ENCODE measurements around the gene UGT1A9. TPM values are rescaled to one million over a fixed set of nuclear protein-coding genes. Genes with fewer than 3 reads are reported as not detected.

The UGT1A9 gene
- total and polyA plus RNA-seq, 2 of the 13 experiments (the other 11 are each of a cell fraction or from before 2014, with no cell fraction given): 0.07 TPM; not detected in 1

GRCh38 chr2:233756429-233757081 is 84.9 kb downstream of the UGT1A9 start (continued):
- TF ChIP-seq, protein P1, sequence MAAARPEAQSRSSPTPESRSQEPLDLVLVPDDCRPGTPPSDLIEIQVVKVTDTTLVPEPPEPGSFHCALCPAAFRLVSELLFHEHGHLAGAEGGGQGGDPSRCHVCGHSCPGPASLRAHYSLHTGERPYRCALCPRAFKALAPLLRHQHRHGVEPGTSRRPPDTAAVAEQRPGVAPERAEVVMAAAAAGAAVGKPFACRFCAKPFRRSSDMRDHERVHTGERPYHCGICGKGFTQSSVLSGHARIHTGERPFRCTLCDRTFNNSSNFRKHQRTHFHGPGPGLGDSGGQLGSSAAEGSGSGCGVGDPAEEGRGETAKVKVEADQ (CRISPR knock-in tag; IDR thresholded peaks at IDR 0.05; ENCODE audit: borderline replicate concordance): 0 out of 2 replicates have a peak, but pooled peaks have one; percentile 26
- TF ChIP-seq DPF2 (CRISPR knock-in tag; IDR thresholded peaks at IDR 0.05; ENCODE audit: borderline replicate concordance, low read depth) (peak; percentile 74; the same call in 1 of the 2 replicates), ZNF577 (CRISPR knock-in tag; IDR thresholded peaks at IDR 0.05; ENCODE audit: borderline replicate concordance, low read depth) (no peak), NR2F2 (IDR thresholded peaks at IDR 0.05; ENCODE audit: borderline replicate concordance, low read depth) (peak; percentile 100), ARID3A (IDR thresholded peaks at IDR 0.05; ENCODE audit: low read depth, low read length) (peak; percentile 97), TOE1 (CRISPR knock-in tag; IDR thresholded peaks at IDR 0.05) (no peak), ZNF7 (CRISPR knock-in tag; IDR thresholded peaks at IDR 0.05) (no peak), ZNF816 (CRISPR knock-in tag; IDR thresholded peaks at IDR 0.05; ENCODE audit: borderline replicate concordance) (peak; percentile 91; the same call in 1 of the 2 replicates), RAD21 (CRISPR knock-in tag; IDR thresholded peaks at IDR 0.05) (no peak), GRHL1 (CRISPR knock-in tag; conservative IDR thresholded peaks at IDR 0.05) (no peak; the same call in 1 of the 2 replicates), TBX3 (IDR thresholded peaks at IDR 0.05; ENCODE audit: borderline replicate concordance) (peak; percentile 99), KAT8 (CRISPR knock-in tag; IDR thresholded peaks at IDR 0.05) (peak; percentile 73), ZNF160 (CRISPR knock-in tag; IDR thresholded peaks at IDR 0.05) (peak; percentile 85; the same call in 1 of the 2 replicates), HHEX (CRISPR knock-in tag; IDR thresholded peaks at IDR 0.05) (peak; percentile 100), PHF20 (CRISPR knock-in tag; IDR thresholded peaks at IDR 0.05) (no peak), ATF7-NPFF (CRISPR knock-in tag; IDR thresholded peaks at IDR 0.05; ENCODE audit: low read depth) (0 out of 2 replicates have a peak, but pooled peaks have one; percentile 44), CREM (IDR thresholded peaks at IDR 0.05) (peak; percentile 95), CREM (CRISPR knock-in tag; IDR thresholded peaks at IDR 0.05) (no peak)
- TF ChIP-seq, protein P2, sequence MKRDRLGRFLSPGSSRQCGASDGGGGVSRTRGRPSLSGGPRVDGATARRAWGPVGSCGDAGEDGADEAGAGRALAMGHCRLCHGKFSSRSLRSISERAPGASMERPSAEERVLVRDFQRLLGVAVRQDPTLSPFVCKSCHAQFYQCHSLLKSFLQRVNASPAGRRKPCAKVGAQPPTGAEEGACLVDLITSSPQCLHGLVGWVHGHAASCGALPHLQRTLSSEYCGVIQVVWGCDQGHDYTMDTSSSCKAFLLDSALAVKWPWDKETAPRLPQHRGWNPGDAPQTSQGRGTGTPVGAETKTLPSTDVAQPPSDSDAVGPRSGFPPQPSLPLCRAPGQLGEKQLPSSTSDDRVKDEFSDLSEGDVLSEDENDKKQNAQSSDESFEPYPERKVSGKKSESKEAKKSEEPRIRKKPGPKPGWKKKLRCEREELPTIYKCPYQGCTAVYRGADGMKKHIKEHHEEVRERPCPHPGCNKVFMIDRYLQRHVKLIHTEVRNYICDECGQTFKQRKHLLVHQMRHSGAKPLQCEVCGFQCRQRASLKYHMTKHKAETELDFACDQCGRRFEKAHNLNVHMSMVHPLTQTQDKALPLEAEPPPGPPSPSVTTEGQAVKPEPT (CRISPR knock-in tag; IDR thresholded peaks at IDR 0.05; ENCODE audit: low read depth): no peak
- TF ChIP-seq, protein P3, sequence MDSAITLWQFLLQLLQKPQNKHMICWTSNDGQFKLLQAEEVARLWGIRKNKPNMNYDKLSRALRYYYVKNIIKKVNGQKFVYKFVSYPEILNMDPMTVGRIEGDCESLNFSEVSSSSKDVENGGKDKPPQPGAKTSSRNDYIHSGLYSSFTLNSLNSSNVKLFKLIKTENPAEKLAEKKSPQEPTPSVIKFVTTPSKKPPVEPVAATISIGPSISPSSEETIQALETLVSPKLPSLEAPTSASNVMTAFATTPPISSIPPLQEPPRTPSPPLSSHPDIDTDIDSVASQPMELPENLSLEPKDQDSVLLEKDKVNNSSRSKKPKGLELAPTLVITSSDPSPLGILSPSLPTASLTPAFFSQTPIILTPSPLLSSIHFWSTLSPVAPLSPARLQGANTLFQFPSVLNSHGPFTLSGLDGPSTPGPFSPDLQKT (CRISPR knock-in tag; IDR thresholded peaks at IDR 0.05; ENCODE audit: borderline replicate concordance): no peak
- TF ChIP-seq, protein P4, sequence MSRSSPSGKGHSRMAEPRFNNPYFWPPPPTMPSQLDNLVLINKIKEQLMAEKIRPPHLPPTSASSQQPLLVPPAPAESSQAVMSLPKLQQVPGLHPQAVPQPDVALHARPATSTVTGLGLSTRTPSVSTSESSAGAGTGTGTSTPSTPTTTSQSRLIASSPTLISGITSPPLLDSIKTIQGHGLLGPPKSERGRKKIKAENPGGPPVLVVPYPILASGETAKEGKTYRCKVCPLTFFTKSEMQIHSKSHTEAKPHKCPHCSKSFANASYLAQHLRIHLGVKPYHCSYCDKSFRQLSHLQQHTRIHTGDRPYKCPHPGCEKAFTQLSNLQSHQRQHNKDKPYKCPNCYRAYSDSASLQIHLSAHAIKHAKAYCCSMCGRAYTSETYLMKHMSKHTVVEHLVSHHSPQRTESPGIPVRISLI (CRISPR knock-in tag; IDR thresholded peaks at IDR 0.05; ENCODE audit: borderline replicate concordance): no peak
